OCI-LY7 (cell line): Measurements from ENCODE around the gene SLC25A20. TPM values are rescaled to one million over a fixed set of nuclear protein-coding genes. Genes with fewer than 3 reads are reported as not detected.

ENCODE experiments used
- BruUV-seq: library from RNA; stranded (reverse); fragments of 400-500 nt; replicated peaks from 2 replicates; lab custom pipeline; 2021; lab: Mats Ljungman, UMichigan
- CTCF ChIA-PET: fragments of 300-600 bp; sonication (Branson Sonifier 250); formaldehyde crosslinking; loops from one replicate; lab custom pipeline; 2022; ENCODE audit warnings: antibody characterized with exemption; ENCODE audit not compliant: unreplicated experiment; lab: Charles Lee
- POLR2A ChIA-PET: fragments of 300-600 bp; sonication (Branson Sonifier 250); formaldehyde crosslinking; loops from one replicate; lab custom pipeline; 2022; ENCODE audit warnings: antibody characterized with exemption; lab: Charles Lee
- DNase-seq: peaks from one replicate; pipeline ENCODE4 v3.0.0-alpha.2; 2015; ENCODE audit warnings: low spot score
- H2AFZ ChIP-seq: fragments of 200-600 bp; sonication (generic), shearing (Covaris generic); 2 replicates; pipeline ENCODE4 v1.6.1; 2014; ENCODE audit warnings: mild to moderate bottlenecking, antibody characterized with exemption, low read length, moderate library complexity
- H3K27ac ChIP-seq: fragments of 200-600 bp; sonication (generic); 2 replicates; pipeline ENCODE4 v1.5.1; 2014; ENCODE audit warnings: mixed run types, low read depth, mild to moderate bottlenecking, moderate library complexity, low read length, inconsistent platforms; ENCODE audit not compliant: poor library complexity, severe bottlenecking
- H3K36me3 ChIP-seq: fragments of 200-600 bp; sonication (generic); 2 replicates; pipeline ENCODE4 v1.6.1; 2014; ENCODE audit warnings: mild to moderate bottlenecking, antibody characterized with exemption, low read length, moderate library complexity, mixed read lengths; ENCODE audit not compliant: insufficient read depth
- H3K4me1 ChIP-seq: fragments of 200-600 bp; sonication (generic); 2 replicates; pipeline ENCODE4 v1.5.1; 2014; ENCODE audit warnings: mild to moderate bottlenecking, low read length; ENCODE audit not compliant: insufficient read depth, poor library complexity, severe bottlenecking
- H3K4me2 ChIP-seq: fragments of 200-600 bp; sonication (generic); 2 replicates; pipeline ENCODE4 v1.6.1; 2014; ENCODE audit warnings: mild to moderate bottlenecking, low read length
- H3K4me3 ChIP-seq: fragments of 200-600 bp; sonication (generic); 2 replicates; pipeline ENCODE4 v1.5.1; 2014; ENCODE audit warnings: mild to moderate bottlenecking, low read depth, low read length; ENCODE audit not compliant: poor library complexity, severe bottlenecking
- H3K79me2 ChIP-seq: fragments of 200-600 bp; sonication (generic); 2 replicates; pipeline ENCODE4 v1.6.1; 2016; ENCODE audit warnings: low read depth, mild to moderate bottlenecking, low read length, moderate library complexity, mixed read lengths; ENCODE audit not compliant: insufficient read depth
- H3K9me2 ChIP-seq: fragments of 200-600 bp; sonication (generic); 2 replicates; pipeline ENCODE4 v1.6.1; 2016; ENCODE audit warnings: mild to moderate bottlenecking, low read length, mixed read lengths; ENCODE audit not compliant: insufficient read depth
- H3K9me3 ChIP-seq: fragments of 200-600 bp; sonication (generic); 2 replicates; pipeline ENCODE4 v1.6.1; 2014; ENCODE audit warnings: mild to moderate bottlenecking, mixed run types, low read length, mixed read lengths
- H4K20me1 ChIP-seq: fragments of 200-600 bp; sonication (generic); 2 replicates; pipeline ENCODE4 v1.6.1; 2014; ENCODE audit warnings: mild to moderate bottlenecking, antibody characterized with exemption, low read length, moderate library complexity, mixed read lengths; ENCODE audit not compliant: insufficient read depth
- CTCF ChIP-seq: fragments of 200-600 bp; sonication (generic); conservative IDR thresholded peaks from 2 replicates; pipeline ENCODE4 v1.5.1; 2014; ENCODE audit warnings: mild to moderate bottlenecking, antibody characterized with exemption, low read length, moderate library complexity, mixed read lengths
- EZH2phosphoT487 ChIP-seq: fragments of 200-600 bp; sonication (generic); IDR thresholded peaks from 2 replicates; pipeline ENCODE4 v1.6.1; 2018; ENCODE audit warnings: low read depth, borderline replicate concordance, mild to moderate bottlenecking, mixed run types, antibody characterized with exemption, low read length, moderate library complexity, mixed read lengths
- intact Hi-C: fragments of 100-400 bp; cut with micrococcal nuclease; formaldehyde crosslinking; loops from one replicate; pipeline ENCODE4 v1.10.0; 2022; ENCODE audit not compliant: unreplicated experiment
- total RNA-seq, 2 experiments: library from RNA; depleted of rRNA in 1 of 2; stranded (reverse); fragments of >200 nt in 1 of 2; shearing (Covaris generic) in 1 of 2; gene quantifications; 2 replicates each; pipeline ENCODE4 v1.2.3, GENCODE V29; 2014 to 2022

The SLC25A20 gene
- total RNA-seq, 2 experiments from 2014 or later, result 19.1 to 20.9 TPM

- POLR2A ChIA-PET, result interaction anchor here (0.7 to 0.9 kb wide), 3 partner anchors 42 to 1341 kb away, joined by 4 to 9 read pairs (median 4); no protein-coding TSS in a partner anchor
- Histone ChIP-seq H3K79me2 (no peaks in the 10 kb centered on the region), H3K9me3 (no peaks in the 10 kb centered on the region), H3K4me1 (peaks cover 3% of the 10 kb centered on the region), H3K4me3 (no peak overlapping the region), H3K9me2 (no peaks in the 10 kb centered on the region), H3K36me3 (no peaks in the 10 kb centered on the region; the same call in 1 of the 2 replicates), H3K4me2 (no peak overlapping the region), H3K27ac (no peak overlapping the region), H2AFZ (no peak overlapping the region), H4K20me1 (no peaks in the 10 kb centered on the region)
- CTCF ChIA-PET, result no interaction called here
- intact Hi-C loops, result no loop called here
- TF ChIP-seq EZH2phosphoT487 (no peak), CTCF (no peak)
- no peak for DNase-seq
- no TSS peak for BruUV-seq
These were observed 42.2 kb downstream of the SLC25A20 start for GRCh38 chr3:48856469-48856868.

GRCh38 chr3:48855681-48856447 lies 42.8 kb downstream of the SLC25A20 start:
- CTCF ChIA-PET, result no interaction called here
- Histone ChIP-seq H2AFZ (no peak overlapping the region), H3K4me2 (no peak overlapping the region), H3K36me3 (no peaks in the 10 kb centered on the region), H3K27ac (no peak overlapping the region), H4K20me1 (no peaks in the 10 kb centered on the region), H3K9me3 (no peaks in the 10 kb centered on the region), H3K9me2 (no peaks in the 10 kb centered on the region), H3K4me3 (no peak overlapping the region), H3K79me2 (no peaks in the 10 kb centered on the region), H3K4me1 (peaks cover 3% of the 10 kb centered on the region)
- POLR2A ChIA-PET, result interaction anchor here (0.6 to 0.9 kb wide), 4 partner anchors 42 to 1340 kb away, joined by 3 to 9 read pairs (median 4); no protein-coding TSS in a partner anchor
- intact Hi-C loops, result no loop called here
- no peak for DNase-seq
- TF ChIP-seq CTCF (no peak), EZH2phosphoT487 (no peak)
- no TSS peak for BruUV-seq

- Histone ChIP-seq H3K79me2 (no peaks in the 10 kb centered on the region), H4K20me1 (no peaks in the 10 kb centered on the region), H3K4me1 (peaks cover 14% of the 10 kb centered on the region), H3K4me2 (no peak overlapping the region), H3K36me3 (no peaks in the 10 kb centered on the region), H3K9me3 (no peaks in the 10 kb centered on the region), H2AFZ (no peak overlapping the region), H3K9me2 (no peaks in the 10 kb centered on the region), H3K4me3 (no peak overlapping the region), H3K27ac (no peak overlapping the region)
- TF ChIP-seq EZH2phosphoT487 (no peak), CTCF (no peak)
- BruUV-seq, result no TSS peak
- intact Hi-C loops, result no loop called here
- no peak for DNase-seq
- POLR2A ChIA-PET, result no interaction called here
- CTCF ChIA-PET, result no interaction called here
These were observed 46.5 kb downstream of the SLC25A20 start for GRCh38 chr3:48852151-48852550.
